Measurements from ENCODE around the gene FGFRL1. TPM values are rescaled to one million over a fixed set of nuclear protein-coding genes. Genes with fewer than 3 reads are reported as not detected.

The FGFRL1 gene
- total RNA-seq, 4 donors from 2014 or later = 11.7 to 15.9 (median 14.2) TPM

GRCh38 chr4:1060121-1060520 is 48.7 kb downstream of the FGFRL1 start:
- in situ Hi-C loops (cut with MboI; ENCODE audit: low pct_ligation_motif_present in 1 of 4, low pct_unique_long_range_greater_than_20kb in 1 of 4, low sequenced_read_pairs in 3 of 4) (no loop called here), intact Hi-C loops (cut with DNase I; ENCODE audit: low total_unique reads) (no loop called here)
- DNase-seq = no peak
- peaks cover 0 to 9% (median 2%) of the 10 kb centered on the region in 4 donors for H3K4me1 ChIP-seq
- no peaks in the 10 kb centered on the region for H3K36me3 ChIP-seq
- no peak for TF ChIP-seq POLR2A (IDR thresholded peaks at IDR 0.05)
- TF ChIP-seq POLR2AphosphoS5 (IDR thresholded peaks at IDR 0.05) = no peak
- no peak for TF ChIP-seq EP300 (IDR thresholded peaks at IDR 0.05; ENCODE audit: low read depth)
- TF ChIP-seq, protein P1, sequence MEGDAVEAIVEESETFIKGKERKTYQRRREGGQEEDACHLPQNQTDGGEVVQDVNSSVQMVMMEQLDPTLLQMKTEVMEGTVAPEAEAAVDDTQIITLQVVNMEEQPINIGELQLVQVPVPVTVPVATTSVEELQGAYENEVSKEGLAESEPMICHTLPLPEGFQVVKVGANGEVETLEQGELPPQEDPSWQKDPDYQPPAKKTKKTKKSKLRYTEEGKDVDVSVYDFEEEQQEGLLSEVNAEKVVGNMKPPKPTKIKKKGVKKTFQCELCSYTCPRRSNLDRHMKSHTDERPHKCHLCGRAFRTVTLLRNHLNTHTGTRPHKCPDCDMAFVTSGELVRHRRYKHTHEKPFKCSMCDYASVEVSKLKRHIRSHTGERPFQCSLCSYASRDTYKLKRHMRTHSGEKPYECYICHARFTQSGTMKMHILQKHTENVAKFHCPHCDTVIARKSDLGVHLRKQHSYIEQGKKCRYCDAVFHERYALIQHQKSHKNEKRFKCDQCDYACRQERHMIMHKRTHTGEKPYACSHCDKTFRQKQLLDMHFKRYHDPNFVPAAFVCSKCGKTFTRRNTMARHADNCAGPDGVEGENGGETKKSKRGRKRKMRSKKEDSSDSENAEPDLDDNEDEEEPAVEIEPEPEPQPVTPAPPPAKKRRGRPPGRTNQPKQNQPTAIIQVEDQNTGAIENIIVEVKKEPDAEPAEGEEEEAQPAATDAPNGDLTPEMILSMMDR (IDR thresholded peaks at IDR 0.05) = no peak
- WGBS, 2 donors (ENCODE audit: low coverage in 1 of 2) = 93 to 100% methylated on average over 3 to 10 of the region's 10 CpGs
- H3K27ac ChIP-seq = no peak overlapping the region
- no peak overlapping the region for H3K4me3 ChIP-seq
- peaks cover 56% of the 10 kb centered on the region for H3K27me3 ChIP-seq
- no peaks in the 10 kb centered on the region for H3K9me3 ChIP-seq

GRCh38 chr4:1060621-1061020 is 49.2 kb downstream of the FGFRL1 start:
- in situ Hi-C loops (cut with MboI; ENCODE audit: low pct_ligation_motif_present in 1 of 4, low pct_unique_long_range_greater_than_20kb in 1 of 4, low sequenced_read_pairs in 3 of 4) (no loop called here), intact Hi-C loops (cut with DNase I; ENCODE audit: low total_unique reads) (no loop called here)
- no peak for TF ChIP-seq POLR2A (IDR thresholded peaks at IDR 0.05)
- TF ChIP-seq, protein P1 (IDR thresholded peaks at IDR 0.05) = no peak
- no peak for TF ChIP-seq EP300 (IDR thresholded peaks at IDR 0.05; ENCODE audit: low read depth)
- no peak for TF ChIP-seq POLR2AphosphoS5 (IDR thresholded peaks at IDR 0.05)
- Histone ChIP-seq H3K36me3 (no peaks in the 10 kb centered on the region), H3K4me1 (peaks cover 0 to 9% (median 2%) of the 10 kb centered on the region in 4 donors), H3K9me3 (no peaks in the 10 kb centered on the region), H3K4me3 (no peak overlapping the region), H3K27me3 (peaks cover 51% of the 10 kb centered on the region), H3K27ac (no peak overlapping the region)
- 94 to 97% methylated on average over 3 to 9 of the region's 9 CpGs for WGBS, 2 donors (ENCODE audit: low coverage in 1 of 2)
- no peak for DNase-seq

DNA sequence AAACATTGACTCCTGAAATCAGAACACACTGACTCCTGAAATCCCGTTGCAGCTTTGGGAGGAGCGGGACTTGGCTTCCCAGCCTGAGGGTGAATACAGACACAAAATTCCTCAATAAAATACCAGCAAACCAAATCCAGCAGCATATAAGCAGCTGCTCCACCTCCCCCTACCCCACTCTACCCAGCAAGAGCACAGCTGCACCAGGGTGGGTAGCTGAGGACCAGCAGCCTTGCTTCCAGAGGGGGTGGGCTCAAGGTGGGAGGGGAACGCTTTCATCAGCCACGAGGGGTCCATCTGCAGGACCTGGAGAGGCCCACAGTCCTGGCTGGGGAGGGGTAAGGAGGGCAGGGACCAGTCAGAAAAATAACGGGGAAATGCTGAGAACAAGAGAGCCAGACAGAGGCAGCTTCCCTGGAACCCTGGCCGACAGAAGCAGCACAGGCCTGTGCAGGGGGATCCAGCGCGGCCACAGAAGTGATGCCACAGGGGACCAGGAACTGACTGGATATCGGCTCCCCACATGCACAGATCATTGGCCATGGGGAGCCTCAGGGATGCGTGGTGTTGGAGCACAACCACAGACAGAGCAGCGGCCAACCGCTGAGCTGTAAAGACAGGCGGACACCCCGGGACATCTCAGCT is 49.8 kb downstream of the FGFRL1 start:
- 89 to 90% methylated on average over 5 to 14 of the region's 14 CpGs for WGBS, 2 donors (ENCODE audit: low coverage in 1 of 2)
- DNase-seq = no peak
- no peaks in the 10 kb centered on the region for H3K36me3 ChIP-seq
- no peak for TF ChIP-seq POLR2AphosphoS5 (IDR thresholded peaks at IDR 0.05)
- TF ChIP-seq, protein P1 (IDR thresholded peaks at IDR 0.05) = no peak
- TF ChIP-seq EP300 (IDR thresholded peaks at IDR 0.05; ENCODE audit: low read depth) = no peak
- no peak for TF ChIP-seq POLR2A (IDR thresholded peaks at IDR 0.05)
- no peak overlapping the region for H3K4me3 ChIP-seq
- intact Hi-C loops (cut with DNase I; ENCODE audit: low total_unique reads) = no loop called here
- peaks cover 0 to 9% (median 2%) of the 10 kb centered on the region in 4 donors for H3K4me1 ChIP-seq
- peaks cover 47% of the 10 kb centered on the region for H3K27me3 ChIP-seq
- H3K27ac ChIP-seq = no peak overlapping the region
- in situ Hi-C loops (cut with MboI; ENCODE audit: low pct_ligation_motif_present in 1 of 4, low pct_unique_long_range_greater_than_20kb in 1 of 4, low sequenced_read_pairs in 3 of 4) = no loop called here
- H3K9me3 ChIP-seq = no peaks in the 10 kb centered on the region

GRCh38 chr4:1061760-1062159 is 50.3 kb downstream of the FGFRL1 start:
- Histone ChIP-seq H3K4me3 (no peak overlapping the region), H3K9me3 (no peaks in the 10 kb centered on the region), H3K27me3 (peaks cover 47% of the 10 kb centered on the region), H3K36me3 (no peaks in the 10 kb centered on the region), H3K4me1 (peaks cover 0 to 9% (median 2%) of the 10 kb centered on the region in 4 donors), H3K27ac (no peak overlapping the region)
- DNase-seq = no peak
- TF ChIP-seq, protein P1 (IDR thresholded peaks at IDR 0.05) = no peak
- TF ChIP-seq POLR2A (IDR thresholded peaks at IDR 0.05) (no peak), POLR2AphosphoS5 (IDR thresholded peaks at IDR 0.05) (no peak), EP300 (IDR thresholded peaks at IDR 0.05; ENCODE audit: low read depth) (no peak)
- 94% methylated on average over 6 of the region's 6 CpGs; no CpG with 5 or more reads in 1 of the 2 donors for WGBS, 2 donors (ENCODE audit: low coverage in 1 of 2)
- in situ Hi-C loops (cut with MboI; ENCODE audit: low pct_ligation_motif_present in 1 of 4, low pct_unique_long_range_greater_than_20kb in 1 of 4, low sequenced_read_pairs in 3 of 4) = no loop called here
- intact Hi-C loops (cut with DNase I; ENCODE audit: low total_unique reads) = no loop called here
